Measurements from ENCODE around the gene KRTAP19-8. TPM values are rescaled to one million over a fixed set of nuclear protein-coding genes. Genes with fewer than 3 reads are reported as not detected.

The KRTAP19-8 gene, protein sequence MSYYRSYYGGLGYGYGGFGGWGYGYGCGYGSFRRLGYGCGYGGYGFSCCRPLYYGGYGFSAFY
- total RNA-seq, result not detected

DNA sequence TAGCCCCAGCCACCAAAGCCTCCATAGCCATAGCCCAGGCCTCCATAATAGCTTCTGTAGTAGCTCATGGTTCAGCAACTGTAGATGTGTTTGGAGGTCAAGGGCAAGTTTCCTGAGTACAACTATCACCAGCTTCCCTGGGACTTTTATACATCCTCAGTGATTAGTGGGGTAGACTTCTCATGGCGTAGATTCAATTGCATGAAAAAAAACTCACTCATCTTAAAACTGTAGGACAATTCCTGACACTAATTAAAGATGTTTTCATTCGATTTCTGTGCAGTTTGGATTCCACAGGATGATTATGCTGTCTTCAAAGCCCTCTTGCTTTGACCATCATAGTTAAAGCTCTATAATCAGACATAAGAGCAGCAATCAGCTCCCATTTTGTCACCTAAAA lies at the start of gene KRTAP19-8:
Gene KRTAP19-8, minus strand, starts transcription at position 101 of the 400 bp plus-strand sequence. Its CDS starts 33 bp downstream, at position 68.
- no peak for DNase-seq

DNA sequence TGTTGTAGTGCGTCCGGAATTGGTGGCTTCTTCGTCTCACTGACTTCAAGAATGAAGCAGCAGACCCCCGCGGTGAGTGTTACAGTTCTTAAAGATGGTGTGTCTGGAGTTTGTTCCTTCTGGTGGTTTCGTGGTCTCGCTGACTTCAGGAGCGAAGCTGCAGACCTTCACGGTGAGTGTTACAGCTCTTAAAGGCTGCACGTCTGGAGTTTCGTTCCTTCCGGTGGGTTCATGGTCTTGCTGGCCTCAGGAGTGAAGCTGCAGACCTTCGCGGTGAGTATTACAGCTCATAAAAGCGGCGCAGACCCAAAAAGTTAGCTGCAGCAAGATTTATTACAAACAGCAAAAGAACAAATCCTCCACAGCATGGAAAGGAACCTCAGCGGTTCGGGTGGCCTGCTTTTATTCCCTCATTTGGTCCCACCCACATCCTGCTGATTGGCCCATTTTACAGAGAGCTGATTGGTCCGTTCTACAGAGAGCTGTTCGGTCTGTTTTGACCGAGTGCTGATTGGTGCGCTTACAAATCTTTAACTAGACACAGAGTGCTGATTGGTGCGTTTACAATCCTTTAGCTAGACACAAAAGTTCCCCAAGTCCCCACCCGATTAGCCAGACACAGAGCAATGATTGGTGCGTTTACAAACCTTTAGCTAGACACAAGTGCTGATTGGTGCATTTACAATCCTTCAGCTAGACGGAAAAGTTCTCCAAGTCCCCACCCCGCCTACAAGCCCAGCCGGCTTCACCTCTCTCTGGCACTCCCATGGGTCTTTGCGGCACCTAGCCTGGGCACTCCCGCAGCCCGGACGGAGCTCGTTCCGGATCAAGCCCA lies 49.6 kb upstream of the KRTAP19-8 start:
- no peak for DNase-seq

GRCh38 chr21:31084689-31085088 lies 46.4 kb upstream of the KRTAP19-8 start:
- no peak for DNase-seq

DNA sequence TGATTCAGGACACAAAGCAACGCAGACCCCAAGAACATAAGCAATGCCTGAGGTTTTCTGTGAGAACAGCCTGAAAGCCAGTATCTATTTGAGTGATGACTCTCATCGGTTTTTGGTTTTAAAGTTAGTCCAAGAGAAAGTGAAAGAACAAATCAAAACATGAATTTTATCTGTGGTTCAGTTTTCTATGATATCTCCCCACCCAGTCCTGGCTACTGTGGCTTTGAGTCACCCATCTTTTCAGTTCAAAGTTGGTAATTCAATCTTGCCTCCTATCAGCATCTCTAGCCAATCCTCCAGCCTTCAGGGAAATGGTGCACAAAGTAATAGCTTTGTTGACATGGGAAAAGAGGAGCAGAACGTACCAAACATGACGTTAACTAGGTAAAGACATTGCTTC lies 40.5 kb upstream of the KRTAP19-8 start:
- DNase-seq, result no peak

GRCh38 chr21:31078216-31078615 lies 39.9 kb upstream of the KRTAP19-8 start:
- DNase-seq, result no peak

- DNase-seq, result no peak
Measured at GRCh38 chr21:31075848-31076247, 37.6 kb upstream of the KRTAP19-8 start.

GRCh38 chr21:31072533-31072932 lies 34.3 kb upstream of the KRTAP19-8 start:
- no peak for DNase-seq

GRCh38 chr21:31064803-31065202 lies 26.5 kb upstream of the KRTAP19-8 start:
- DNase-seq, result no peak

DNA sequence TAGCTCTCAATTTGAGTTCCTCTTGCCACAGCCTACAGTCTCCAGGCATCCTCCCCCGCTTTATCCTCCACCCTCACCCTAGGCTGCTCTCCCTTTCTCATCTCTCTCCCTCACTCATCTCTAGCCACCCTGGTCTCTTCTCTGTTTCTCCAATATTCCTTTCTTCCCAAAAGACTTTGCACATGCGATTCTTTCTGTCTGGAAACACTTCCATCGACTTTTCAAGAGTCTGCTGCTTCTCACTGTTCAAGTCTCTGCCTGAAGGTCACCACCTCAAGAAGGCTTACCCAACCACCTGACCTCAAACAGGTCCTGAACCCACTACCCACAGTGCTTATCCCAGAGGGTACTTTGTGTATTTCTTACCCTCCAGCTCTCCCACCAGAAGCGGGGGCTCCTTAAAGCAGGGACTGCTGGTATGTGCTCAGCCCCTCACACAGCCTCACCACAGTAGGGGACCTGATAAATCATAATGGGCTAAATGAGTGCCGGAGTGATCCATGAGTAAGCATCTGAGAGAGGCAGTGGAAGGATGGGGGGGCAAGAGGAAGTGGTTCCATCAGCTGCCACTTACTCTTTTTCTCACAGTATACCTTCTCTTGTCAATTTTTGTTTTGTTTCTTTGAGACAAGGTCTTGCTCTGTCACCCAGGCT lies 14.3 kb upstream of the KRTAP19-8 start:
- DNase-seq, result no peak

DNA sequence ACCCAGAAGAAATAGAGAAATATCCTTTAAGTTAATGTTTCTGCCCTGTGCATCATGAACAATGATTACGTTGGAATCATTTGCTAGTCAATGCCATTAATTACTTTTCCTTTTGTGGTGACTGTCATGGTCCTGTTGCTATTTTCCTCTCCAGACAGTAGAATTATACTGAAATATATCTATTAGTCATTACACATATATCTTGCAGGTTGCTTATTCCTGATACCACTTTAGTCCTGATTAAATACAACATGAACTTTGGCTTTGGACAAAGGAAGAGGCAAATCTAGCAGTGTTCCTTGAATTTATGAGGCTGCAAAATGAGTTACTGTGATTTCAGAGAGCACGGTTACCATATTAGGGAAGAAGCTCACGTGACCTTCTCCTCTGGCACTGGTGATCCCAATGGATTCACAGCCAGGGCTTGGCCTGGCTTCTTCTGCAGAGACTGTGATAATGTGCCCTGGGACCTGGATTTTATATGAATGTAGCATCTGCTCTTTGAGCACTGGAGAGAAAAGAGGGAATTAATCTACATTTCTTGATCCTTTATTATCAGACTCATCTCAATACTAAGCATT lies 12.4 kb upstream of the KRTAP19-8 start:
- DNase-seq, result no peak

- DNase-seq, result no peak
Measured at GRCh38 chr21:31045841-31046240, 7.6 kb upstream of the KRTAP19-8 start.

DNA sequence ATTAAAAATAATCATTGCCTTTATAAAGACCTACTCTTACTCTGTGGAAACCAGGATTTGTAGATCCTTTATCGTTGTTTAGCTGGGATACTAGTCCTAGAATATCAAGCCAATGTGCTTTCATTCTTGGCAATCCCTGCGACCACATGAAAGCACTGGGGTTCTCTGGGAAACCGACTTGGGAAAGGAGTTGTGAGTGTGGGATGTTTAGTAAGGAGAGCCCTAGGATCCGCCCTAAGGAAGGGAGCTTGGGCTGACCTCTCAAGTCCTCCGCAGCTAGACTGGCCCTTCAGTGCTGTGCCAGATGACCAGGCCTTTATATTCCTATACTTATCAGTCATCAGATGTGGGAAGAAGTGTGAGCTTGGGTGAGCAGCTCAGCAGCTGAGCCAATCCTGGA lies 5.2 kb upstream of the KRTAP19-8 start:
- no peak for DNase-seq

DNA sequence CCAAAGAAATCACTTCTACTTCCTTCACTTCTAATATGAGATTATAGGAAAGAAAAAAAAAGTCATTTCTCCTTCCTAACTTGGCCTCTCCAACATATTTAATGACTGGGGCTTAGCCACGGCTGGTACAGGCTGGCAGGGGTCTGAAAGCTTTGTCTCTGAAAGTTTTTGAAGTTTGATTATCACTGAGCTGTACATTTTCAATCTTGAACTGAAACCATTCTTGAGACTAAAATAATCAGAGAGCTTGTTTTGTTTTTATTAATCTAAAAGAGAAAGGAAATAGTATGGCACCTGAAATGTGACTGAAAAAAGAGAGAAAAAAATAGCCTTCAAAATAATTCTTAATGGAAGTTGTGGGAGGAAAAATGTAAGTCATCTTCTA lies 3.8 kb upstream of the KRTAP19-8 start:
- no peak for DNase-seq

- DNase-seq, result no peak
Measured at GRCh38 chr21:31041295-31042079, 3.2 kb upstream of the KRTAP19-8 start.

DNA sequence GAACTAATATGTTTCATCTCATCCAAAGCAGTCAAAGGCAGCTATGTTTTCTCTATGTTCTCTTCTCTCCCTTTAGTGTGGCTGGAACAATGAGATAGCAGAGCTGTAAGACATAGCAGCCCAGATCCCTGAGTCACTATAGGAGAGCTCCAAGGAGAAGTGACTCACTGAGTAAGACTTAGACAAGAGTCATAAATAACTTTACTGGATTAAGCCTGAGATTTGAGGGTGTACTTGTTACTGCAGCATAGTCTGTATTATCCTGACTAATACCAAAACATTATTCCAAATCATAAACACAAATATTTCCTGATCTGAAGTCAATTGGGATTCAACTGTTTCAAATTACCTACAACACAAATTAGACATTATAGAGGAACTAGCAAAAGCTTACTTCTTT lies 3.9 kb downstream of the KRTAP19-8 start:
- DNase-seq, result no peak

- DNase-seq, result no peak
Measured at GRCh38 chr21:31030367-31031106, 7.7 kb downstream of the KRTAP19-8 start.

DNA sequence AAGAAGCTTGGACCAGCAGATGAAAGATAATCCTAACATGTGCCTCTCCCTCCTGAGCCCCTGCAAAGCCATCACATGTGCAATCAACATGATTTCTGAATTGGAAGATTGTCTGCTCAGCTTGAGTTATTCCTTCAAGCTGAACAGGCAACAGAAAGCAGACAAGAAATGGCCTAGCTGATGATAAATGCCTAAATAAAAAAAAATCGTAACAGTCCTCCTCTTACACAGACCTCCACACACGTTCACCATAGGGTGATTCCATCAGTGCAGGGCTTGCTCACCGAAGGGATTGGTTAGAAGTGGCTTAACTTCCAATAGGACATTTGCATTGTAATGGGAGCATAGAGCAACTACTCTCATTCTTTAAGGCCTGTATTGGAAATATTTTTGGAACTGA lies 14.6 kb downstream of the KRTAP19-8 start:
- DNase-seq, result no peak

DNA sequence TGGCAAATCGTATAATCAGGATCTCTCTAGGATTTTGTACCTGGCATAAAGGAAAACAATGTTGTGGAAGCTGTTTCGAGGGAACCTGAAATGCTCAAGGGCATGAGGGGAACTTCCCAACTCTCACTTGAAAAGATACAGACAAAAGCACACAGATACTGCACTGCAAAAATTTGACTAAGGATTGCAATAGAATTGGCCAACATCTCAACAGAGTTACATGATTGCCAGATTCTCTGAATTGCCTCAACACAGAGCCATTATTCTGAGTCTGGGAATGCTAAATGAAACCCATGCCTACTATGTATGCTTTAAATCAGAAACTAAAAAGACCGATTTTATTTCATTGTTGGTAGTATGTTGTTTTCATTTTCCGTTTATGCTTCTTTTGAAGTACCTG lies 16.0 kb downstream of the KRTAP19-8 start:
- peak; percentile 18 for DNase-seq

- no peak for DNase-seq
Measured at GRCh38 chr21:31018232-31018631, 20.0 kb downstream of the KRTAP19-8 start.

- no peak for DNase-seq
Measured at GRCh38 chr21:31014891-31015290, 23.4 kb downstream of the KRTAP19-8 start.

Measured in skin of body (tissue), 2 donors.